COLO829 (cell line): Measurements from ENCODE around the gene XAGE2.
"Not testable (repeated sequence)": the region's sequence is repeated elsewhere in the genome, so short reads cannot be mapped to it uniquely, and the experiment has no call there.

Experiments used
- DNase-seq: peaks from one replicate; pipeline ENCODE4 v3.0.0; 2012; ENCODE audit warnings: low spot score

XAGE2 gene

GRCh38 chrX:52368368-52369055, at the start of gene XAGE2:
Gene XAGE2 (plus strand): TSS chrX:52369021. CDS start chrX:52370015, 994 bp downstream.
- no peak for DNase-seq

- no peak for DNase-seq
Measured at GRCh38 chrX:52337410-52337809, 31.4 kb upstream of the XAGE2 start.

- DNase-seq, result peak; percentile 13
Measured at GRCh38 chrX:52341493-52341892, 27.3 kb upstream of the XAGE2 start.

DNA sequence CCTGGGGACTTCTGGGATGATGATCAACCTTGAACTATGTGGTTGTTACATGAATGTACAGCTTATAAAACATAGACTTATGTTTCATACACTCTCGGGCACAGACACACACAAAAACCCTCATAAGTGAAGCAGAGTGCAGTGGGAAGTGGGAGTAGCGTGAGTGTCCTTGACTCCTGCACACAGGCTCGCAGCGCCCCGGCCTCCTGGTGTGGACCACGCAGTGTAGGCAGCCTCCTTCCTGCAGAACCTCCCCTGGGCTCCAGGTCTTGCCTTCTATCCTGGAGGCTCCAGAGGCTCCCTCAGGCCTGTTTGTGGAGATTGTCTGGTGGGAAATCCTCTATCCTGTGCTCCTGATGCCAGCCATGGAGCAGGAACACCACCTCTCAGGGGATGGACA, 25.7 kb upstream of the XAGE2 start:
- not testable (repeated sequence) for DNase-seq

DNA sequence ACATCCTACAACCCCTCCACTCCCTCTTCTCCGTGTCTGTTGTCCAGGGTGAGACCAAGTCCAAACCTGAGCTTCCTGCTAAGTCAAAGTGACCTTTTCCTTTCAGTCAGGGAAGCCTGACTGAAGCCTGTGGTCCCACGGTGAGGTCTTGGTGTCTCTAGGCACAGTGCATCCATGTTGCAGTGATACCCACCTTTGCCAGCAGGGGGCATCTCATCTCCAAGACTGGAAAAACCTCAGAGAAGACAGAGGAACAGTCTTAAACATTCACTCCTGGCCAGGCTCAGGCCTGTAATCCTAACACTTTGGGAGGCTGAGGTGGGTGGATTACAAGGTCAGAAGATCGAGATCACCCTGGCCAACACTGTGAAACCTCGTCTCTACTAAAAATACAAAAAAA, 23.4 kb upstream of the XAGE2 start:
- not testable (repeated sequence) for DNase-seq

- no peak for DNase-seq
Measured at GRCh38 chrX:52346174-52347165, 22.4 kb upstream of the XAGE2 start.

- no peak for DNase-seq
Measured at GRCh38 chrX:52349681-52350080, 19.1 kb upstream of the XAGE2 start.

- no peak for DNase-seq
Measured at GRCh38 chrX:52352551-52352950, 16.3 kb upstream of the XAGE2 start.

- DNase-seq, result no peak
Measured at GRCh38 chrX:52353838-52354237, 15.0 kb upstream of the XAGE2 start.

GRCh38 chrX:52355108-52355507, 13.7 kb upstream of the XAGE2 start:
- DNase-seq, result no peak

DNA sequence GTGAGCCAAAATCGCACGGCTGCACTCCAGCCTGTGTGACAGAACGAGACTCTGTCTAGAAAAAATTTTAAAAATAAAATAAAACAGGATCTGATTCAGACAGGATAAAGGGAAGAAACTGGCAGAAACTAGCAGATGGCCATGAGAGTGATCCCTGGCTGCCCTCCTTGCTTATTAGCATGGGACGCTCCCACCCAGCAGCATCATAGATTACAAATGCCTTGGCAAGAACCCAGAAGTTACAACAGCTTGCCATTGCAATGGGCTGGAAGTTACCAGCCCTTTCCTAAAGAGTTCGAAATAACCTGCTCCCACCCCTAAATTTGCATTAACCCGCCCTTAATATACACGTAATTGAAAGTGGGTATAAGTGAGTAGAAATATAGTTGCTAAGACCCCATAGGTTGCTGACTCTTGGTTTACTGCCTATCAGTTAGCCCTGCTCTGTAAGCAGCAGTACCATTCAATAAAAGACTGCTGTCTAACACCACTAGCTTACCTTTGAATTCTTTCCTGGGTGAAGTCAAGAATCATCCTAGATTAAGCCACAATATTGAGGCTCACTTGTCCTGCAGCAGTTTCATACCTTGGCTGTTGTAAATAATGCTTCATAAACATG, 9.1 kb upstream of the XAGE2 start:
- DNase-seq, result no peak

GRCh38 chrX:52361941-52362340, 6.9 kb upstream of the XAGE2 start:
- DNase-seq, result no peak

- peak; percentile 0 for DNase-seq
Measured at GRCh38 chrX:52363247-52363883, 5.5 kb upstream of the XAGE2 start.

- DNase-seq, result no peak
Measured at GRCh38 chrX:52378870-52379269, 10.0 kb downstream of the XAGE2 start.

GRCh38 chrX:52380993-52381392, 12.2 kb downstream of the XAGE2 start:
- DNase-seq, result no peak

GRCh38 chrX:52410439-52411394, 41.9 kb downstream of the XAGE2 start:
- no peak for DNase-seq

- no peak for DNase-seq
Measured at GRCh38 chrX:52415304-52415703, 46.5 kb downstream of the XAGE2 start.

DNA sequence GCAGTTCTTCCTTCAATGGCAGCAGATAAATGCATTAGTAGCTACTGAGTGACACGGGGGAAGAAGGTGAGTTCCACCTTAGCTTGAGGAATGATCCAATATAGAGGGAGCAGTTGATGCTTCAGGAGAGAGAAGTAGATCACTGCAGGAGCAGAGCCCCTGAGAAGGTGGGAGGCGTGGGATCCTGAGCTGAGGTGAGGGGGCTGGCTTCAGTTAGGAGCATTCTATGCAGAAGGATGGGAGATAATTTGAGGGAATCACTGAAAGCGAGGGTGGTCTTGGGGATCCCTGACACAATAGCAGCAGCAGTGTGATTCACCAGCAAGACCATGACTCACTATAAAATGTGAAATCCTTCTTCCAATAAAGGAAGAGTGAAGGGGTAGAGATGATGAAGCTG, 48.0 kb downstream of the XAGE2 start:
- no peak for DNase-seq

GRCh38 chrX:52420824-52421443, 52.1 kb downstream of the XAGE2 start:
- no peak for DNase-seq

GRCh38 chrX:52422884-52423283, 54.1 kb downstream of the XAGE2 start:
- no peak for DNase-seq

DNA sequence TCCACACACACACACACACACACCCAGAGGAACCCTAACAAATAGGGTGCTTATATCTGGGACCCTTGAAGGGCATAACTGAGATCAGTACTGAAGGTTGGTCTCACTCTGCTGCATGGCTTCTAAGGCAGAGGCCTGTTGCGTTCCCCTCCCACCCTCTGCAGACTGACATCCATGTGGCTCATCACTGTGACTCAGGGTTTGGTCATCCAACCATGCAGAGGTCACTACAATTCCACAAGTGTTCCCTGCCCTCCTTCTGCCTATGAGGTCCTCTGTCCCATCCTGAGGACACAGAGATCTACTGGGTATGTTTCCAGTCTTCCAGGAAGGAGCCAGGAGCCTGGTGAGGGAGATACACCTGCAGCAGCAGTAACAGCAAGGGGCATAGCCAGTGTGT, 55.8 kb downstream of the XAGE2 start:
- no peak for DNase-seq
